Panc1 (cell line): ENCODE measurements around the gene C11orf52.

Source experiments
- TF ChIP-seq, protein P1 (sequence below): fragments of 450-650 bp; IDR thresholded peaks from 2 replicates; pipeline ENCODE4 v1.5.1; 2017; ENCODE audit warnings: mild to moderate bottlenecking
- TF ChIP-seq, protein P2 (sequence below), 2 experiments: IDR thresholded peaks; 2 replicates each; pipeline ENCODE4 v1.6.1; 2011 to 2012; ENCODE audit warnings: low read depth in 2 of 2, control low read depth in 1 of 2, low read length in 1 of 2, mild to moderate bottlenecking in 1 of 2, moderate library complexity in 1 of 2; ENCODE audit not compliant: insufficient read depth in 1 of 2

DNA sequence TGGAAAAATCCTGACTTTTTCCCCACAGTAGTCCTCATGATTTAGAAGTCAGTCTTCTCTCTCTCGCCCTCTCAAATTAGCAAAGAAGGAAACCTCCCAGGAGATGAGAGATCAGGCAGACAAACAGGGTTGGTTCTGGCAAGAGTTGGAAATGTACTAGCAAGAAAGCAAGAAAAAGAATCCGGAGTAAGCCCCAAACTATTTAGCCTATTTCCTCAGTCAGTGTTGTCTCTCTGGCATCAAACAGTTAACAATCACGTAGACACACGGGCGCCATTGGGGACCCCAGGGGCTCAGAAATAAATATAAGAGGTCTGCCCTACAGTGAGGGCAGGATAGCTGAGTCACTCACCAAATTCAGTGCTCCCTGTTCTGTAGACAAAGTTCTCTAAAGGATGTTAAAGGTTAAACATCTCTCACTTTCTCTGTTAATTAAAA is 4.7 kb downstream of the C11orf52 start:
- TF ChIP-seq, protein P1, sequence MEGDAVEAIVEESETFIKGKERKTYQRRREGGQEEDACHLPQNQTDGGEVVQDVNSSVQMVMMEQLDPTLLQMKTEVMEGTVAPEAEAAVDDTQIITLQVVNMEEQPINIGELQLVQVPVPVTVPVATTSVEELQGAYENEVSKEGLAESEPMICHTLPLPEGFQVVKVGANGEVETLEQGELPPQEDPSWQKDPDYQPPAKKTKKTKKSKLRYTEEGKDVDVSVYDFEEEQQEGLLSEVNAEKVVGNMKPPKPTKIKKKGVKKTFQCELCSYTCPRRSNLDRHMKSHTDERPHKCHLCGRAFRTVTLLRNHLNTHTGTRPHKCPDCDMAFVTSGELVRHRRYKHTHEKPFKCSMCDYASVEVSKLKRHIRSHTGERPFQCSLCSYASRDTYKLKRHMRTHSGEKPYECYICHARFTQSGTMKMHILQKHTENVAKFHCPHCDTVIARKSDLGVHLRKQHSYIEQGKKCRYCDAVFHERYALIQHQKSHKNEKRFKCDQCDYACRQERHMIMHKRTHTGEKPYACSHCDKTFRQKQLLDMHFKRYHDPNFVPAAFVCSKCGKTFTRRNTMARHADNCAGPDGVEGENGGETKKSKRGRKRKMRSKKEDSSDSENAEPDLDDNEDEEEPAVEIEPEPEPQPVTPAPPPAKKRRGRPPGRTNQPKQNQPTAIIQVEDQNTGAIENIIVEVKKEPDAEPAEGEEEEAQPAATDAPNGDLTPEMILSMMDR, result no peak
- TF ChIP-seq, protein P2, sequence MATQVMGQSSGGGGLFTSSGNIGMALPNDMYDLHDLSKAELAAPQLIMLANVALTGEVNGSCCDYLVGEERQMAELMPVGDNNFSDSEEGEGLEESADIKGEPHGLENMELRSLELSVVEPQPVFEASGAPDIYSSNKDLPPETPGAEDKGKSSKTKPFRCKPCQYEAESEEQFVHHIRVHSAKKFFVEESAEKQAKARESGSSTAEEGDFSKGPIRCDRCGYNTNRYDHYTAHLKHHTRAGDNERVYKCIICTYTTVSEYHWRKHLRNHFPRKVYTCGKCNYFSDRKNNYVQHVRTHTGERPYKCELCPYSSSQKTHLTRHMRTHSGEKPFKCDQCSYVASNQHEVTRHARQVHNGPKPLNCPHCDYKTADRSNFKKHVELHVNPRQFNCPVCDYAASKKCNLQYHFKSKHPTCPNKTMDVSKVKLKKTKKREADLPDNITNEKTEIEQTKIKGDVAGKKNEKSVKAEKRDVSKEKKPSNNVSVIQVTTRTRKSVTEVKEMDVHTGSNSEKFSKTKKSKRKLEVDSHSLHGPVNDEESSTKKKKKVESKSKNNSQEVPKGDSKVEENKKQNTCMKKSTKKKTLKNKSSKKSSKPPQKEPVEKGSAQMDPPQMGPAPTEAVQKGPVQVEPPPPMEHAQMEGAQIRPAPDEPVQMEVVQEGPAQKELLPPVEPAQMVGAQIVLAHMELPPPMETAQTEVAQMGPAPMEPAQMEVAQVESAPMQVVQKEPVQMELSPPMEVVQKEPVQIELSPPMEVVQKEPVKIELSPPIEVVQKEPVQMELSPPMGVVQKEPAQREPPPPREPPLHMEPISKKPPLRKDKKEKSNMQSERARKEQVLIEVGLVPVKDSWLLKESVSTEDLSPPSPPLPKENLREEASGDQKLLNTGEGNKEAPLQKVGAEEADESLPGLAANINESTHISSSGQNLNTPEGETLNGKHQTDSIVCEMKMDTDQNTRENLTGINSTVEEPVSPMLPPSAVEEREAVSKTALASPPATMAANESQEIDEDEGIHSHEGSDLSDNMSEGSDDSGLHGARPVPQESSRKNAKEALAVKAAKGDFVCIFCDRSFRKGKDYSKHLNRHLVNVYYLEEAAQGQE (IDR thresholded peaks at IDR 0.05; ENCODE audit: insufficient read depth in 1 of 2, low read depth in 2 of 2, low read length in 1 of 2), result no peak
